Esophagus (tissue), 2 donors: ENCODE measurements around the gene TFR2. TPM values are rescaled to one million over a fixed set of nuclear protein-coding genes. Genes with fewer than 3 reads are reported as not detected.
A peak's percentile ranks its signal among the peaks of the same experiment; 100 is the strongest.

Source experiments
- H3K27ac ChIP-seq, 2 donors: one replicate each; pipeline ENCODE4 v1.5.1; 2013; ENCODE audit warnings: low read depth in 2 of 2, mild to moderate bottlenecking in 2 of 2, inconsistent platforms in 1 of 2, low read length in 1 of 2, moderate library complexity in 1 of 2
- H3K27me3 ChIP-seq, 2 donors: one replicate each; pipeline ENCODE4 v1.6.1; 2013; ENCODE audit warnings: low read length in 2 of 2, control low read depth in 1 of 2, mild to moderate bottlenecking in 1 of 2; ENCODE audit not compliant: insufficient read depth in 2 of 2, control insufficient read depth in 1 of 2
- H3K36me3 ChIP-seq, 2 donors: one replicate each; pipeline ENCODE4 v1.6.1; 2013; ENCODE audit warnings: low read length in 1 of 2; ENCODE audit not compliant: control insufficient read depth in 2 of 2, insufficient read depth in 2 of 2
- H3K4me1 ChIP-seq, 2 donors: one replicate each; pipeline ENCODE4 v1.6.1; 2013; ENCODE audit warnings: low read length in 1 of 2; ENCODE audit not compliant: control insufficient read depth in 2 of 2, insufficient read depth in 2 of 2
- H3K4me3 ChIP-seq, 2 donors: one replicate each; pipeline ENCODE4 v1.5.1; 2013; ENCODE audit warnings: low read length in 2 of 2, mild to moderate bottlenecking in 2 of 2, low read depth in 1 of 2, moderate library complexity in 1 of 2
- H3K9me3 ChIP-seq, 2 donors: one replicate each; pipeline ENCODE4 v1.6.1; 2013; ENCODE audit warnings: mild to moderate bottlenecking in 2 of 2, low read depth in 1 of 2, low read length in 1 of 2, moderate library complexity in 1 of 2; ENCODE audit not compliant: control insufficient read depth in 2 of 2, insufficient read depth in 1 of 2
- WGBS, 2 donors: extraction: QIAGEN DNeasy Blood & Tissue Kit; methylation state at CpG; one replicate each; pipeline ENCODE4 v1.1.7; 2013; 5-methylcytosine and 5-hydroxymethylcytosine counted together
- polyA plus RNA-seq, 2 donors: library from polyadenylated mRNA; stranded (reverse); fragments of 200-250 nt; gene quantifications; one replicate each; pipeline ENCODE4 v1.2.3, GENCODE V29; 2013
- donor health status: healthy with polysubstance abuse.
- donor health status: Bipolar disorder and iron deficiency.

TFR2 gene
- polyA plus RNA-seq, 2 donors: 0.41 to 0.53 TPM

GRCh38 chr7:100629117-100629716 is 12.1 kb downstream of the TFR2 start:
- 82 to 83% methylated on average over 11 of the region's 11 CpGs for WGBS, 2 donors
- Histone ChIP-seq H3K4me1 (peaks cover 0 to 13% of the 10 kb centered on the region in 2 donors), H3K27me3 (no peaks in the 10 kb centered on the region), H3K4me3 (no peak overlapping the region), H3K9me3 (no peaks in the 10 kb centered on the region), H3K27ac (no peak overlapping the region), H3K36me3 (no peaks in the 10 kb centered on the region)

GRCh38 chr7:100627238-100627549 is 14.2 kb downstream of the TFR2 start:
- H3K27ac ChIP-seq: peak overlapping the region in 1 of 2 donors; percentile 39
- WGBS, 2 donors: 85 to 93% methylated on average over 21 of the region's 21 CpGs
- no peaks in the 10 kb centered on the region for H3K9me3 ChIP-seq
- no peak overlapping the region for H3K4me3 ChIP-seq
- no peaks in the 10 kb centered on the region for H3K27me3 ChIP-seq
- no peaks in the 10 kb centered on the region for H3K36me3 ChIP-seq
- H3K4me1 ChIP-seq: peaks cover 0 to 7% of the 10 kb centered on the region in 2 donors

- H3K36me3 ChIP-seq: no peaks in the 10 kb centered on the region
- WGBS, 2 donors: 4 to 12% methylated on average over 34 to 37 of the region's 37 CpGs
- H3K27me3 ChIP-seq: no peaks in the 10 kb centered on the region
- H3K4me3 ChIP-seq: peak overlapping the region; percentile 21 to 29
- H3K27ac ChIP-seq: peak overlapping the region in 1 of 2 donors; percentile 39
- H3K9me3 ChIP-seq: no peaks in the 10 kb centered on the region
- H3K4me1 ChIP-seq: peaks cover 0 to 7% of the 10 kb centered on the region in 2 donors
Measured at GRCh38 chr7:100626530-100627237, 14.7 kb downstream of the TFR2 start.

- Histone ChIP-seq H3K36me3 (no peaks in the 10 kb centered on the region), H3K27ac (no peak overlapping the region), H3K4me1 (peaks cover 0 to 7% of the 10 kb centered on the region in 2 donors), H3K4me3 (no peak overlapping the region), H3K27me3 (no peaks in the 10 kb centered on the region), H3K9me3 (no peaks in the 10 kb centered on the region)
- WGBS, 2 donors: 7 to 13% methylated on average over 3 of the region's 3 CpGs
Measured at GRCh38 chr7:100626055-100626454, 15.3 kb downstream of the TFR2 start.

GRCh38 chr7:100623951-100624824 is 17.2 kb downstream of the TFR2 start:
- WGBS, 2 donors: 80 to 84% methylated on average over 15 of the region's 15 CpGs

GRCh38 chr7:100621554-100621953 is 19.8 kb downstream of the TFR2 start:
- no peaks in the 10 kb centered on the region for H3K27me3 ChIP-seq
- 80 to 85% methylated on average over 8 of the region's 8 CpGs for WGBS, 2 donors

More at GRCh38 chr7:100623951-100624824, 17.2 kb downstream of the TFR2 start:
- Histone ChIP-seq H3K27me3 (no peaks in the 10 kb centered on the region), H3K27ac (no peak overlapping the region), H3K9me3 (no peaks in the 10 kb centered on the region), H3K36me3 (no peaks in the 10 kb centered on the region), H3K4me1 (peaks cover 0 to 7% of the 10 kb centered on the region in 2 donors), H3K4me3 (no peak overlapping the region)

GRCh38 chr7:100620804-100621203 is 20.5 kb downstream of the TFR2 start:
- H3K27ac ChIP-seq: no peak overlapping the region
- H3K9me3 ChIP-seq: no peaks in the 10 kb centered on the region
- H3K36me3 ChIP-seq: no peaks in the 10 kb centered on the region
- no peaks in the 10 kb centered on the region for H3K4me1 ChIP-seq
- no peak overlapping the region for H3K4me3 ChIP-seq
- WGBS, 2 donors: 95 to 96% methylated on average over 23 of the region's 23 CpGs
- no peaks in the 10 kb centered on the region for H3K27me3 ChIP-seq

More at GRCh38 chr7:100621554-100621953, 19.8 kb downstream of the TFR2 start:
- no peaks in the 10 kb centered on the region for H3K4me1 ChIP-seq
- no peaks in the 10 kb centered on the region for H3K9me3 ChIP-seq
- no peak overlapping the region for H3K4me3 ChIP-seq
- no peak overlapping the region for H3K27ac ChIP-seq
- no peaks in the 10 kb centered on the region for H3K36me3 ChIP-seq

- no peaks in the 10 kb centered on the region for H3K36me3 ChIP-seq
- no peak overlapping the region for H3K4me3 ChIP-seq
- no peaks in the 10 kb centered on the region for H3K27me3 ChIP-seq
- no peaks in the 10 kb centered on the region for H3K9me3 ChIP-seq
- WGBS, 2 donors: 91% methylated on average over 6 of the region's 6 CpGs
- no peaks in the 10 kb centered on the region for H3K4me1 ChIP-seq
- H3K27ac ChIP-seq: no peak overlapping the region
Measured at GRCh38 chr7:100620239-100620638, 21.1 kb downstream of the TFR2 start.

GRCh38 chr7:100614308-100614861 is 27.0 kb downstream of the TFR2 start:
- WGBS, 2 donors: 72 to 79% methylated on average over 6 of the region's 6 CpGs
- Histone ChIP-seq H3K27me3 (no peaks in the 10 kb centered on the region), H3K4me1 (peaks cover 0 to 6% of the 10 kb centered on the region in 2 donors), H3K36me3 (peaks cover 0 to 3% of the 10 kb centered on the region in 2 donors), H3K27ac (no peak overlapping the region), H3K4me3 (no peak overlapping the region), H3K9me3 (no peaks in the 10 kb centered on the region)
